Activated CD4-positive, alpha-beta T cell treated with anti-CD3 and anti-CD28 coated beads for 4 hours (primary cell): ENCODE data around the gene TFEB.

Source experiments
- DNase-seq, 2 donors: peaks; one replicate each; pipeline ENCODE4 v3.0.0-alpha.2; 2020

TFEB gene

DNA sequence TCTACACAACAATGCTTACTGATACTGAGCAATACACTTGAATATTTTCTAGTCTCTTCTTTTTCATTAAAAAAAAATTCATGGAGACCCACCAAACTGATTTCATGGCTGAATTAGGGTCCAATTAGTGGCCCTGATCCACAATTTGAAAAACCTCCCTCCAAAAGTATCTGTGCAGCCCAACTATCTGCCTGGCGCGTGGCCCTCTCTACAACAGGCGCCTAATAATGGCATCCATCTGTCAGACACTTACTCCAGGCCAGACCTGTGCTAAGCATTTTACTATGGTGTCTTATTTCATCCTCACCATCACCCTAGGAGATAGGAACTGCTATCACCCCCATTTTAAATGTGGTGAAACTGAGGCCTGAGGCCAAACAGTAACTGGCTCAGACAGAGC lies 14.0 kb downstream of the TFEB start:
- no peak for DNase-seq

DNA sequence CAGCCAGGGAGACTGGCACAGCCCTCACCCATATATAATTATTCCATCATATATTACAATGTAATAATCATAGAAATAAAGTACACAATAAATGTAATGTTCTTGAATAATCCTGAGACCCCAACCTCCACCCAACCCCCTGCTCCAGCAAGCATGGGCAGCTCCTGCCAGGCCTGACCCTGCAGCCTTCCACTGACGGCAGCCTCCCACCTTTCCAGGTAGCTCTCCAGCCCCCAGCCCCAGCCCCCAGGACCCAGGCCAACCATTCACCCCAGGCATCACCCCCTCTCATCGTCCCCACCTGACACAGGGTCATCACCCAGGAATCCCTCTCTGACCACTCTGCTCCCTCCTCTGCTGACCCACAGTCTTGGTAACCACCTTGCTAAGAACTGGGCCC lies 14.6 kb downstream of the TFEB start:
- no peak for DNase-seq

DNA sequence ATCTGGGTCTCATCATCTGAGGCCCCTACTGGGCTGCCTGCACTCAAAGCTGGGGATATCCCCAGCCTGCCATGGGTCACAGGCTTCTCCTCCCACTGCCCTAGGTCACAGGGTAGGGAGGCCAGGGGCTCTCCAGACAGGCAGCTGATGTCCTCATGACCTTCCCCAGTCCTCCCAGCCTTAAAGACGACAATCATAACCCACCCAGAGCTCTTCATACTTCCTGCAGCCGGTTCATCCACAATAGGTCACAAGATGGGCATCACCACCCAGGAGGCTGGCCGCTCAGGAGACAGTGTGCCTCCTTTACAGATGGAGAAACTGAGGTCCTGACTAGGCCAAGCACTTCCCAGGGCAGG lies 15.2 kb downstream of the TFEB start:
- DNase-seq: no peak

DNA sequence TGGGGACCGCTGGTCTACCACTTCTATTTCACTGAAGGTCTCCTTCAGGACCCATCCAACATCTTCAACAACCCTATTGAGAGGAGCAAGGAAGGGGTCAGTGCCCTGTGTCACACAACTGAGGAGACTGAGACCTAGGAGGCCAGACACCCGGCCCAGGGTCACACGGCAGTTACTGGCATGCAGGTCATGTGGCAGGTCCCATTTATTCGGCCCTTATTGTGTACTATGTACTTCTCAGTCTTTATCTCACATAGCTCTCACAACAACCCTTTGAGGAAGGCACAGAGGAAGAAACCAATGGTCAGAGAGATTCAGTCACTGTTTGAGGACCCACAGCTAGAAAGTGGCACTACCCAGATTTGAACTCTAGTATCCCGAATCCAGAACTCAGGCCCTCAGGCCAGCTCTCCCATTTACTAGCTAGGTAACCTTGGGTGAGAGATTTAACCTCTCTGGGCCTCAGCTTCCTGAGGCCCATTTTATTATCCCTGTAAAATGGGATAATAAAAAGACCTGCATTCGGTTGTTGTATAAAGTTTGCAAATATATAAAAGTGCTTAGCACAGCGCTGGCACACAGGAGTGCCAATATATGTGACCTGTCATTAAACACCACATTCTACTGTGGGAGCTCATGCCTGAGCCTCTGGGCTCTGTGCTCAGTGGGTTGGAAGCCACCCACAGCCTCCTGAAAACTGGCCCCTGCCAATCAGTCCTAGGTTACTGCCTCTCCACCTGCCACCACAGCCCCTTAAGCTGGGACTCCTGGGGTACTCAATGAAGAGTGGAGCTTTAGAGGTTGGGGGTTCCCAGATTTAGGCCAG lies 15.8 kb downstream of the TFEB start:
- DNase-seq: no peak

DNA sequence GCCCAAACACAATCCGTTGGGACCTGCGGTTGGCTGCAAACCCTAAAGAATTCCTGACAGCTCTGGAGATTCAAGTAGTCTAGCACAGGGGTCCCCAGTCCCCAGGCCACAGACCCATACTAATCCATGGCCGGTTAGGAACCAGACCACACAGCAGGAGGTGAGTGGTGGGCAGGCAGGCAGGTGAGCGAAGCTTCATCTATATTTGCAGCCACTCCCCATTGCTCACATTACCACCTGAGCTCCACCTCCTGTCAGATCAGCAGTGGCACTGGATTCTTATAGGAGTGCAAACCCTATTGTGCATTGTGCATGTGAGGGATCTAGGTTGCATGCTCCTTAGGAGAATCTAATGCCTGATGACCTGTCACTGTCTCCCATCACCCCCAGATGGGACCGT lies 16.6 kb downstream of the TFEB start:
- DNase-seq: no peak

DNA sequence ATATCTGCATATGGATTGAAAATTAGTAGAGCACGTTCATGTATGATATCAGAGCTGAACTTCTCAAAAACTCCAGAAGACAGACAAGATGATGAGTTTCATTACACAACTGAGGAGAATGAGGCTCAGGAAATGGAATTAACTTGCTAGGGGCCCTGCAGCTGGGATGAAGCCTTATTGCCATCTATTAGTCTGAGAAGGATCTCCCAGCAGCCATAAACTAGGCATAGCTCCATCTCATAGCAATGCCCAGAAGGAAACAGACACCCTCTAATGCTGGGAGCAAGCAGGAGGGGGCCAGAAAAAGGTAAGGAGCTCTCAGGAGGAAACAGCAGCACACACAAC lies 18.0 kb downstream of the TFEB start:
- DNase-seq: no peak

DNA sequence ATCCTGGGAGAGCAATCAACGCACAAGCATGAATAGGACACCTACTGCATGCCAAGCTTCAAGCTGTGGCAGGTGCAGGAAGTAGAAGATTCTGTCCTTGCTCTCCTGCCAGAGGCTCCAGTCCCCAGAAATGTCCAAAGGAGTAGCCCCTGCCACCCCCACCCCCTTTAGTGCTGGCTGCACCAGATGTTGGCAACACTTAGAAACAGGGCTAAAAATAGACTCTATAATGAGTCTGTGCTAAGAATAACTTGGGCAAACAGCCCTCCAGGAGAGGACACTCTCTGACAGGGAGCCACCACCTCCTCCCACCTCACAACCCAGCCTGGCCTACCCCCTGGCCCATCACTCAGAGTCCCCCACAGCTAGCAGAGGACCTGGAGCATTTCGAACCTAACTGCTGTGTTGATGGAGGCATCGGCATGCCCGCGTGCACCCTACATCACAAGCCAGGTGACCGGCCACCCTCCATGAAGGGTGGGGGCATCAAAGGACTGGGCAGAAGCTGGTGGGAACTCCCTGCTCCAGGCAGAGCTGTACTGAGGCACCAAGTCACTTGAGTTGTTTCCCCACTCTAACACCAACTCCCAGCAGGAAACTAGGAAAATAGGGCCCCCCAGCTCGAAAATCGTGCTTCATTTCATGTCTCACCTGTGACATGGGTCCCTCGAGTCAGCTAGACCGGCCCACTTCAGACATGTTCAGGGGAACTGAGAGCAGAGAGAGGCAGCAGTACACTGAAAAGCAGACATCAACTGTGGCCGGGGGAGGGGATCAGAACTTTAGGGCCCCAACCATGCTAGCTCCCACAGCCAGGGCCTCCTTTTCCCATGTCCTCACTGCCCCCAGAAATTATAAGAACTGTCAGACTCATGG lies 18.7 kb downstream of the TFEB start:
- DNase-seq: no peak

DNA sequence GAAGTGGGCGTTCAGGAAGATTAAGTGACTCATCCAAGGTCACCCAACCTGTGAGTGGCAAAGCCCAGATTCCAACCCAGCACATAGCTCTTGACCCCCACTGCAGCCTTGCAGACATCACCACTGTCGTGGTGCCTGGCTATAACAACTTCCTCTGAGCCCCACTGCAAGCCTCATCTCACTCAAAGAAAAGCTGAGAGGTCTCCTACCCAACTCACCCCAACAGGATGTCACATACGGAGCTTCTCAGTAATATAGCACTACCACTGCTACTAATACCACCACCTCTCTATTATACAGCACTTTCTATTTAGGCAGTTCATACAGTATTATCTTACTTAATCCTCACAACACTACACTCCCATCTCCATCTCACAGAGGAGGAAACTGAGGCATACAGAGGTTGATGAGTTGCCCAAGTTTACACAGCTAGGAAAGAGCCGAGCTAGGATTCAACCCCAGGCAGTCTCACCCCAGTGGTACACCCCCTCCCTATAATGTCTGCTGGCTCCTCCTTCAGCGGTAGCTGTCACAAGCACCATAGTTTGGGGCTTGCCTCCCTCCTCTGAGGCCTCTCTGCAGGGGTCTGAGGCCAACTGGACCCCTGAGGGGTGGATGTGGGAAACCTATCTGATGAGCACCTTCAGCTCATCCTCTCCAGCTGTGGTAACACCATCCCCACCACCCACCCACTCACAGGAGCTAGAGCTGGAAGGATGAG lies 19.5 kb downstream of the TFEB start:
- no peak for DNase-seq

DNA sequence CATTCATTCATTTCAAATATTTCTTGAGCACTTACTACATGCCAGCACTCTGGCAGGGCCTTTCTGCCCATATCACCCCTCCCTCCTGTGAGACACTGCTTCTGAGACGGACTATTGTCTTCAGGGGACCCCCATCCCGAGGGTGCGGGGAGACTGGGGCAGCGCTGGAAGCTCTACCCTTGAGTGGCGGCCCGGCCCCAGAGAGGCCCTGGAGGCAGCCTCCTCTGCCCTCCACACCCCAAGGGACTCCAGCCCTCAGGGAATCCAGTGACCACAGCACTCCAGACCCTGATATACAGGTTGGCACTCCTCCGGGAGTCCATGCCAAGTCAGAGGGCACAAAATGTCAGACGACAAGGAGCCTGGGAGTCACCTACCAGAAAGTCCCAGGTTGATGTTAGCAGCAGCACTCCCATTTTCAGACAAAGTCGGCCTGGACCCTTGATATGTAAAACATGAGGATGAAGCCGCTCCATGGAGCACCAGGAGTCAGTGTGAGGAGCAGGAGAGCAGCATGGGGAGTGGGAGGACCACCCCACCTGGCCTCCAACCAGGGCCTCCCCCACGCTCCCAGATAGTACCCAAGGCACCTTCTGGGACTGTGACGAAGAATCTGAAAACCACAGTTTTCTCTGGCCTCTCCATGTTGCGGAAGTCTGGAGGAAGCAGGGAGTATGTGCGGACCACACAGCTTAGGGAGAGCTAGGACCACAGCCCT lies 20.7 kb downstream of the TFEB start:
- DNase-seq: no peak

DNA sequence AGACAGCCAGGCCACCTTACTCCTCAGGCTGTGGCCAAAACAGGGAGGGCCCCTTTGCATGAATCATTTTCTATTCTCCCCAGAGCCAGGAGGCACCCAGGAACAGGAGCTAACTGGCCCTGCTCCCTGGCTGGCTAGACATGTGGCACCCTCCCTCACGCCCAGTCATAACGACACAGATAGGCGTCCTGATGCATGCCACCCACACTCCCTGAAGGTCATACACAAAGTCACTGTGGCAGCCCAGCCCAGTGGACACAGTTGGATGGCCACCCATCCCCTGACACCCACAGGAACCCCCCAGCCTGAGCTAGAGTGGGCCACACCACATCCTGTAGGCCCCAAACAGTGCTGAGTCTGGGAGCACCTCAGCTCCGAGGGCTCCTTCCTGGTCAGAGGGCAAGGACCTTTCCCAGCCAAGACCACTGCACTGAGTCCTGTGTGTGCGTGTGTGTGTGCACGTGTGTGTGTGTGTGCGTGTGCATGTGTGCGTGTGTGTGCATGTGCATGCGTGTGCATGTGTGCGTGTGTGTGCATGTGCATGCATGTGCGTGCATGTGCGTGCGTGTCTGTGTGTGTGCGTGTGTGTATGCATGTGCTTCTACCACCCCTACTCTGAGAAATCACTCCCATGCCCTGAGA lies 21.6 kb downstream of the TFEB start:
- DNase-seq: no peak

DNA sequence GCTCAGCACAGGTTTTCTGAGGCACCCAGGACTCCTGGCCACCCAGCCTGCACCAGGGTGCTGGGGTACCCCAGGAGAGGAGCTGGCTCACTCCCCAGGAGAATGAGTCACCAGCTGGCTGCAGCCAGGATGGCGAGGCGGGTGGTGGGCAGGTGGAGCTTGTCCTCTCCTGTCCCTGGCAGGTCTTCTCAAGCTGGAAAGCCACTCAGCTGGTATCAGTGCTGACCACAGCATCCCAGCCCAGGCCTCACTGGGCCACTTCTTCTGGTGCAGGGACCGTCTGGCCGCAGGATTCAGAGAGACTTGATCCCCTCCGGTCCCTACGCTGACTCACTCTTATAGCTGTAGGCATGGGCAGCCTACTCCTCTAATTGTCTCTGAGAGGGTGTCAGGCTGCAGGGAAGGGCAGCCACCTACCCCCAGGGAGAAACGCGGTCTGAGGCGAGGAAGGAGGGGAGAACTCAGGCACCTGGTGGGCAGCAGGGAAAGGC lies 22.2 kb downstream of the TFEB start:
- DNase-seq: no peak

DNA sequence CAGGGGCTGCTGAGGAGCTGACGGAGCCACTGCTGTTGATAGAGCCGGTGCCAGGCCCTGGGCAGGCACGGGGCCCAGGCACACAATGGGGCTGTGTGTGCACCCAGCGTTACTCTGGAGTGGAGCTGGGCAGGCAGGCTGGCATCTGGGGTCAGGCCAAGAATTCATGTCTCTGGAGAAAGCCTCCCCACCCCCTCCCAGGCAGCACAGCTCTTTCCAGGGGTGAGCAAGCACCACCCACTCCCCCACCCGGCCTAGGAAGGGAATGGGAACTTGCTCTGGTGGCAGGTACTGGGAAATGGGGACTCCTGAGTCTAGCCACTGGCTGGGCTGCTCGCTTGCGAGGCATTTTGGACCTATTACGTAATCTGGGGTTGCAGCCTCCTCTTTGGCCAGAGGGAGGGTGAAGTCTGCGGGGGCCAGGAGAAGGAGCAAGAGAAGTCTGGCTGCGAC lies 22.7 kb downstream of the TFEB start:
- no peak for DNase-seq

DNA sequence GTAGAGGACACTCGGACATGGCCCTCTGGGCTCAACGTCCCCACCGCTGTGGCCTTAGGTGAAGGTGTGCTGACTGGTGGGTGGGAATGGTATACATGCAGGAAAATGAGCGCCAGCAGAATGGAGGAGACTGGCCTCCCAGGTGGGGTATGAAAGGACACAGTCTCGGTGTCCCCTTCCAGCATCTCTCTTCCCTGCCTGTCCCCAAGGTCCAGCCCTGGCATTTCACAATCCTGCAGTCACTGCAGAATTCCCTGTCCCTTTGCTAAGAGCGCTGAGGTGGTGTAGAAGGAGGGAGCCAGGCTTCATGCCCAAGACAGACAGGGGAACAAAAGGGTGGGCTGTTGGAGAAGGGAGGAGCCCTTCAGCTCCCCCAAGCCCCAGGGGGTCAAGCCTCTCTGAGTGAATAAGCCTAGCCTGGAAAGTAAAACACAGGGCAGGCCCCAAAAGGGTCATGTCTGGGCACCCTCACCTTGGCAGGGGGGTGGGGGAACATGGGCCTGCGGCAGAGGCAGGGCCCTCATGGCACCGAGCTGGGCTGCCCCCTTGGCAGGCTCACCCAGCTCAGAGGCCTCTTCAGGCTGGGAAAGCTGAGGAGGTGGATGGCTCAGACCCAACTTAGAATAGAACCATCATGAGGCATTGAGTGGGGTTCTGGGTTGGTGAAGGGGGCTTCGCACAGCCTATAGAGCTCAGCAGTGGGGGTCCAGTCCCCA lies 23.9 kb downstream of the TFEB start:
- no peak for DNase-seq

DNA sequence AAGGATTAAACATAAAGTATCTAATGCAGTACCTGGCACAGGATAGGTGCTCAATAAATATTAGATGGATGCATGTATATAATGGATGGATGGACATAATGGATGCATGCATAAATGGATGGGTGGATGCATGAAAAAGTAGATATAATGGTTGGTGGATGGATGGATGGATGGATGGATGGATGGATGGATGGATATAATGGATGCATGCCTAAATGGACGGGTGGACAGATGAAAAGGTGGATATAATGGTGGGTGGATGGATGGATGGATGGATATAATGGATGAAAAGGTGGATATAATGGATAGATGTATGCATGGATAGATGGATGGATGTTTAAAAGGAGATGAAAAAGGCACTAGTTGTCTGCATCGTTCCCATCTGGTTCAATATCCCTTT lies 26.0 kb downstream of the TFEB start:
- no peak for DNase-seq

DNA sequence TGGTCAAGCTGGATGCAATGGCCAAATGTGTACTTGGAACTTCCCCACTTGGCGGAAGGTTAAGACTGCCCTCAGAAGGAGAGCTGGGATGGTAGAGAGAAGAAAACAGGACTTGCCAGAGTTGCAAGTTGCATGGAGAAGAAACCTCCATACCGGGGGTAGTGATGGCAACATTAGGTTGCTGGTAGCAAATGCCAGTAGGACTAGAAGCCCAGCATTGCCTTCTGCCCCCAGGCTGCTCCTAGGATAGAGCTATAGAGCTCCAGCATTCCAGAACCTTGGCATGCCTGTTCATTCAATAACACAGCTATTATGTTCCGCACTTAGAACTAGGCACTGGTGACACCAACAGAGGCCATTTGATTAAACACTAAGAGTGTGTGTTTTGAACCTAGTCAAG lies 26.6 kb downstream of the TFEB start:
- DNase-seq: no peak

DNA sequence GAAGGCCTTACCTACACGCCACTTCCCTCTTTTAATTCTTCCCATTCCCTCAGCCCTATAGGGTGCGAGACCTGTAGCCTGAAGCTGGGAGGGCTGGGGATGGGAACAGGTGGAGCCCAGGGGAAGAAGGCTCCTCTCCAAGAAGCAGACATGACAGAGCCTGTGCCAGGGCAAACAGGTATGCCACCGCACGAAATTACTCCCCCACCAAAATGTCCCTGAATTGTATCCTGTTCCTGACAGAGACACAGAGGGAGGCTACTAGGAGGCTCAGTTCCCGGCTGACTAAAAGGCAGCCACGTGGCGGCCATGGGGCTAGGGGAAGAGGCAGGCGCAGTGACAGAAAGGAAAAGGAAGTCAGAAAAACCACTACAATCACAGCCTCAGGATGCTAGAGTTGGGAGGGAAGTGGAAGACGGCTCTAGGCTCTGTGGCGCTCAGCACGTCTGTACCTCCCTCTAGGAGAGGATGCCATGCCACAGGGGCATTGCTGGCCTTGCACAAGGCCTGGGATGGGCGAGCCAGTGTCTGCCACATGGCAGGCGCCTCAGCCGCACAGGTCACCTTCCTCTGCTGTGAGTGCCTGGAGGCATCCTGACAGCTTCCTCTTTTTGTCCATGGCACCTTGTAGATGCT lies 27.7 kb downstream of the TFEB start:
- DNase-seq: peak; percentile 37

DNA sequence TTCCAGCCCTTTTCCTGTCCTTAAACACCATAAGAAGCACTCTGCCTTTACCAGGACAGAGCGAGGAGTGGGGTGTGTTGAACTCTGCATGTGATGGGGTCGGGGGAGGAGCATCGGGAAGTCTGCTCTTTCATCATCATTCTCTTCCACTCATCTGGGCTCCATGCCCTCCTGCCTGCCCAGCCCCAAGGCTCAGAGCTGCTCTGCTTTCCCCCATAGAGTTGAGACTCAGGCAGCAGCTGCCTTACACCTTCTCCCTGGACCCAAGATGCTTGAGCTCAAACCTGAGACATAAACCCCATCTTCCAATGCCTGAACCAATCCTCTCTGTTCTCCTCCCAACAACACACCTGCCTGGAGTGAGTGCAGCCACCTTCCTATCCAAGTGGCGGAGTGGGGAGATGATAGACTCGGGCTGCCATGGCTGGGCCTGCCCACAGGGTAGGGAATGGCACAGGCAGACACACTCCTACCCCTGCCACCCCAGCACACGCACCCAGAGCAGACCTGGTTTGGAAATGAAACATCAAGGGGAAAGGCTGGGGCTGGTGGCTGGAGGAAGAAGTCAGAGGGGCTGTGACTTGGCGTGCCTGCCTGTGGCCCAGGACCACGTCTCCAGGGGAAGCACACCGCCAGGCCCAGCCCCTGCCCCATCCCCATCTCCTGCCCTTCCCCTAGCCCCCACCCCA lies 28.4 kb downstream of the TFEB start:
- DNase-seq: peak in 1 of 2 donors; percentile 34

DNA sequence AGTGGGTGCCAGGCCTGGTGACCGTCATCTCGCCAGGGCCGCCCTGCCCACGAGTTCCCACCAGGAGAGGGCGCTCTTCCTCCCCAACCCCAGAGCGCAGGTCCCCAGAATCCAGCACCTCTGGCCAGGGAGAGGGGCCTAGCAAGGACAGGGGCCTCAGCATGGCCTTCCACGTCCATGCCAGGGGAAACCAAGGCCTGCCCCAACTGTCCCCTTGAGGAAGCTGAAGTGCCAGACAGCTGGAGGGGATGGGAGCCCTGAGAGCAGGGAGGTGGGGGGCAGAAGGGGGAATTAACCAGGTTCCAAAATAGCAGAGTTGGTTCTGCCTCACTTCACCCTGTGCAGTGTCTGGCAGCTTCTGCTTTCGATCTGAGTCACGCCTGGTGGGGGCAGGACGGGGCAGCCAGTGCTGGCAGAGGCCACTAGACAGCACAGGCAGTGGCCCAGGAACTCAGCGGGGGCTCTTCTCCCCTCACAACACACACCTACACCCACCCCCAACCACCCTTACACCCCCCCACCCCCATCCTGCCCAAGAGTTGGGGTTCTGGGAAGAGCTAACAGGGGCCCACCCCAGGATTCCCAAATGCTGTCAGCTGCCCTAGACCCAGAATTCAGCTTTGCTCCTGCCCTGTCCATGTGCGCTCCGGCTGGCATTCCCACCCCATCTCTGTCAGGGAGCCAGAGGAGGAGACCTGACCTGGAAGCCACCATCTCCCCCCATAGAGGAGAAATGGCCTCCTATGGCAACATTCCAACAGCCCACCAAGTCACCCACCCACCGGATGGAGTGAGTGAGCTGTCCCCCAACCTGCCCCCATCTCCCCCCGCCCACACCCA lies 29.2 kb downstream of the TFEB start:
- DNase-seq: peak; percentile 53 to 67

DNA sequence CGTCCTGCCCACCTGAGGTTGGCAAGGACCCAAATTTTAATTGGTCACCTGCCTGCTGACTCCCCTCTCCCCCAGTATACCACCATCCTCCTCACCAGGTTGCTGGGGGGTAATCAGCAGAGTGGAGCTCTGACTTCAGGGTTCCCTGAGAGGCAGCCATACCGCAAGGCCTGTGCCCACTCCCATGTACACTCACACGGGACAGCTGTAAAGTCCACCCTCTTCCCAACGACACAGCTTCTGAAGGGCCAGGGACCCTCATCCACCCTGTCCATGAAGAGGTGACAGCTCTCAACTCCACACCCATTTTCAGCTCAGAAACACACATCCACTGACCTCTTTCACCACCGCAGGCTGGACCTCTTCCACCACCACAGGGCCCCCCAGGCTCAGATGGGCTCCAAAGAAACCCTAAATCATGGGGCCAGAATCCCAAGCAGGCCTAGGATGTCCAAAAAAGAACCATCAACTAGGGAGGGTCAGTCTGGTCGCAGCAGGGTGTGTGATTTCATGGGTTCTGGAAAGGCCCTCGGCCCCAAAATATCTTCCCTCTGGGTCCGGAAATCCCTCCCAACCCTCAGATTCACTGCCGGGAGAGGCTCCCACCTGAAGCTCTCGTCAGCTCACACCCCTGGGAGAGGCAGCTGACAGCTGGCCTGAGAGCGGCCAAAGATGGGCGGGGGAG lies 30.0 kb downstream of the TFEB start:
- DNase-seq: no peak
